Stomach (tissue), 4 donors: ENCODE results near the gene GRPR.

Source experiments
- CTCF ChIP-seq, 7 experiments: fragments of 450-650 bp in 4 of 7; fragments of 200-600 bp in 3 of 7; sonication (generic) in 3 of 7; IDR thresholded peaks; one replicate each; pipeline ENCODE4 v1.5.1; 2016 to 2019; ENCODE audit warnings: antibody characterized with exemption in 7 of 7, control low read depth in 2 of 7, mild to moderate bottlenecking in 1 of 7
- POLR2A ChIP-seq, 4 donors: fragments of 450-650 bp; IDR thresholded peaks; one replicate each; pipeline ENCODE4 v1.6.1; 2016; ENCODE audit warnings: antibody characterized with exemption in 4 of 4, control low read depth in 2 of 4, mild to moderate bottlenecking in 1 of 4, moderate library complexity in 1 of 4
- POLR2AphosphoS5 ChIP-seq, 3 donors: sonication (generic); formaldehyde crosslinking; IDR thresholded peaks; one replicate each; pipeline ENCODE4 v1.6.1; 2016; ENCODE audit warnings: antibody characterized with exemption in 3 of 3

- TF ChIP-seq CTCF (IDR thresholded peaks at IDR 0.05): no peak
- no peak for TF ChIP-seq POLR2AphosphoS5 (IDR thresholded peaks at IDR 0.05)
- TF ChIP-seq POLR2A (IDR thresholded peaks at IDR 0.05): no peak
Observed at GRCh38 chrX:16114611-16115010, 8.8 kb upstream of the GRPR start.
